ENCODE results near the gene KLHL22.

DNA sequence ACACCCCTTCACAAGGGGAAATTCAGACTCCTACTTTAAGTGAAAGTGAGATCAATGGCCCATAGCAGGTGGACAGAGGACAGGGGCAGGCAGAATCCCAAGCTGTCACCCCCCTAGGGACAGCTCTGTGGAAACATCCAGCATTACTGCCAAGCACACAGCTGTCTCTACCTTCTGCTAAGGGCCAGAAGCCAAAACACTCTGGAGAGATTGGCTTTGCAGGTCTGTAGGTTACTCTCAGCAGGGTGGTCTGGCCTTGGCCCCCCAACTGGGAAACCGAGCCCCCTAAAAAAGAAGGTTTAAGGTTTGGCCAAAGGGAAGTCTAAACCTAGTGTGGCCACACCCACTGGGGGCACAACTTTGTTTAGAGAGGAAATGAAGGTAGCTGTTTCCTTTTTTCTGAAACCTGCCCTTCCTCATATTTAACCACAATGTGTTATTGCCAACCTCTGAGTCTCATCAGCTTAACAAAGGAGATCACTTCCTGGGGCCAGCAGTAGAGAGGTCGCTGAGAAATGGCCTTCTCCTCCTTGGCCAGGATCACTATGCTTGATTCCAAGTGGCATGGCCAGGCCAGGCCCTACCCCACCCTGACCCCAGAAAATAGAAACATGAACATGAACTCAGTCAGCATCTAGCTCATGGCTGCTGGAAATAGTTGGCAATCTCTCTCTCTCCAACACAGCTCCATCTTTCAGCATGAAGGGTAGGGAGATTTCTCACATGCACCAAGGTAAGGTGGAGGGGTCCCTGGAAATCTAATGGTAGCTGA, 32.1 kb downstream of the KLHL22 start:
- TF ChIP-seq, protein P1, sequence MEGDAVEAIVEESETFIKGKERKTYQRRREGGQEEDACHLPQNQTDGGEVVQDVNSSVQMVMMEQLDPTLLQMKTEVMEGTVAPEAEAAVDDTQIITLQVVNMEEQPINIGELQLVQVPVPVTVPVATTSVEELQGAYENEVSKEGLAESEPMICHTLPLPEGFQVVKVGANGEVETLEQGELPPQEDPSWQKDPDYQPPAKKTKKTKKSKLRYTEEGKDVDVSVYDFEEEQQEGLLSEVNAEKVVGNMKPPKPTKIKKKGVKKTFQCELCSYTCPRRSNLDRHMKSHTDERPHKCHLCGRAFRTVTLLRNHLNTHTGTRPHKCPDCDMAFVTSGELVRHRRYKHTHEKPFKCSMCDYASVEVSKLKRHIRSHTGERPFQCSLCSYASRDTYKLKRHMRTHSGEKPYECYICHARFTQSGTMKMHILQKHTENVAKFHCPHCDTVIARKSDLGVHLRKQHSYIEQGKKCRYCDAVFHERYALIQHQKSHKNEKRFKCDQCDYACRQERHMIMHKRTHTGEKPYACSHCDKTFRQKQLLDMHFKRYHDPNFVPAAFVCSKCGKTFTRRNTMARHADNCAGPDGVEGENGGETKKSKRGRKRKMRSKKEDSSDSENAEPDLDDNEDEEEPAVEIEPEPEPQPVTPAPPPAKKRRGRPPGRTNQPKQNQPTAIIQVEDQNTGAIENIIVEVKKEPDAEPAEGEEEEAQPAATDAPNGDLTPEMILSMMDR (conservative IDR thresholded peaks at IDR 0.05 in 1 of 2, IDR thresholded peaks at IDR 0.05 in 1 of 2; ENCODE audit: extremely low read depth in 1 of 2, insufficient read depth in 1 of 2, low read depth in 1 of 2, low read length in 2 of 2) = no peak
- TF ChIP-seq EZH2 (IDR thresholded peaks at IDR 0.05; ENCODE audit: borderline replicate concordance, low read length) = no peak

Data from mammary epithelial cell (primary cell).